K562 (cell line): ENCODE measurements around the gene SMAD4. TPM values are rescaled to one million over a fixed set of nuclear protein-coding genes. Genes with fewer than 3 reads are reported as not detected.

Experiments
- BACH1 ChIP-seq: fragments of 200-800 bp; sonication (Bioruptor generic); IDR thresholded peaks from 2 replicates; pipeline ENCODE4 v1.6.1; 2016; ENCODE audit warnings: missing genetic modification characterization, missing compliant biosample characterization
- C11orf30 ChIP-seq: fragments of 450-650 bp; IDR thresholded peaks from 2 replicates; pipeline ENCODE4 v1.6.1; 2016; ENCODE audit warnings: low read depth, mild to moderate bottlenecking
- CCNT2 ChIP-seq: IDR thresholded peaks from 2 replicates; pipeline ENCODE4 v1.6.1; 2011; ENCODE audit warnings: borderline replicate concordance, low read depth, mild to moderate bottlenecking, moderate library complexity, mixed read lengths, low read length; ENCODE audit not compliant: insufficient read length; ENCODE audit errors: extremely low read depth
- DLX4 ChIP-seq: fragments of 250-450 bp; sonication (Bioruptor Pico); IDR thresholded peaks from 2 replicates; pipeline ENCODE4 v1.6.1; 2021; ENCODE audit warnings: mild to moderate bottlenecking
- MAFF ChIP-seq: IDR thresholded peaks from 2 replicates; pipeline ENCODE4 v1.6.1; 2012; ENCODE audit warnings: low read length, improper control_type of control experiment
- MAFG ChIP-seq: fragments of 450-650 bp; conservative IDR thresholded peaks from 2 replicates; pipeline ENCODE4 v1.6.1; 2016; ENCODE audit warnings: missing genetic modification characterization, missing compliant biosample characterization
- MAFK ChIP-seq: IDR thresholded peaks from 2 replicates; pipeline ENCODE4 v1.6.1; 2011; ENCODE audit warnings: low read length, improper control_type of control experiment
- NFE2L1 ChIP-seq: fragments of 450-650 bp; IDR thresholded peaks from 2 replicates; pipeline ENCODE4 v1.6.1; 2016; ENCODE audit warnings: missing genetic modification characterization, low read depth, mild to moderate bottlenecking, missing compliant biosample characterization, moderate library complexity, borderline replicate concordance
- PHF8 ChIP-seq: fragments of 200-600 bp; sonication (generic); IDR thresholded peaks from 2 replicates; pipeline ENCODE4 v1.6.1; 2012; ENCODE audit warnings: mixed run types, mild to moderate bottlenecking, inconsistent platforms, low read length, moderate library complexity, borderline replicate concordance
- PKNOX1 ChIP-seq: fragments of 450-650 bp; IDR thresholded peaks from 2 replicates; pipeline ENCODE4 v1.6.1; 2016
- POLR2B ChIP-seq: fragments of 450-650 bp; IDR thresholded peaks from 2 replicates; pipeline ENCODE4 v1.6.1; 2018; ENCODE audit warnings: low read depth; ENCODE audit not compliant: partially characterized antibody
- PRDM10 ChIP-seq: fragments of 450-650 bp; IDR thresholded peaks from 2 replicates; pipeline ENCODE4 v1.6.1; 2018; ENCODE audit not compliant: partially characterized antibody
- SMARCC2 ChIP-seq: fragments of 450-650 bp; IDR thresholded peaks from 2 replicates; pipeline ENCODE4 v1.6.1; 2017; ENCODE audit warnings: antibody characterized with exemption, moderate library complexity, mild to moderate bottlenecking, low read depth
- STAT6 ChIP-seq: sonication (generic); formaldehyde crosslinking; IDR thresholded peaks from 2 replicates; pipeline ENCODE4 v1.8.1; 2023; ENCODE audit warnings: mild to moderate bottlenecking, missing genetic modification reagents
- SUPT5H ChIP-seq: fragments of 450-650 bp; IDR thresholded peaks from 2 replicates; pipeline ENCODE4 v1.6.1; 2016
- TRIM24 ChIP-seq, 2 experiments: fragments of 450-650 bp; IDR thresholded peaks; 2 replicates each; pipeline ENCODE4 v1.6.1; 2016
- ZNF12 ChIP-seq: sonication (generic); formaldehyde crosslinking; IDR thresholded peaks from 2 replicates; pipeline ENCODE4 v1.4.0; 2020; ENCODE audit warnings: mild to moderate bottlenecking, missing genetic modification reagents
- ZNF217 ChIP-seq: sonication (generic); formaldehyde crosslinking; IDR thresholded peaks from 2 replicates; pipeline ENCODE4 v1.8.0; 2022; ENCODE audit warnings: mild to moderate bottlenecking, missing genetic modification reagents
- ZNF280A ChIP-seq: fragments of 450-650 bp; IDR thresholded peaks from 2 replicates; pipeline ENCODE4 v1.6.1; 2018; ENCODE audit warnings: mild to moderate bottlenecking, low read depth; ENCODE audit not compliant: partially characterized antibody
- ZNF316 ChIP-seq: fragments of 450-650 bp; IDR thresholded peaks from 2 replicates; pipeline ENCODE4 v1.6.1; 2016
- ZNF79 ChIP-seq: fragments of 250-450 bp; sonication (Bioruptor Pico); IDR thresholded peaks from 2 replicates; pipeline ENCODE4 v1.4.0; 2020; ENCODE audit warnings: low read depth, mild to moderate bottlenecking, moderate library complexity
- polyA plus RNA-seq, 8 experiments: library from polyadenylated mRNA; depleted of rRNA in 4 of 8; stranded (reverse) in 5 of 8; unstranded in 3 of 8; fragments of >200 nt; fragmentation: Nextera tagmentation in 2 of 8; fragmentation: Illumina TruSeq in 1 of 8; extraction: Ambion mirVana in 2 of 8; extraction: Trizol in 1 of 8; gene quantifications; 2 replicates each; pipeline versions ENCODE4 v1.2.1 to v1.2.3, GENCODE V29; 2011 to 2014; ENCODE audit warnings: inconsistent platforms in 1 of 8, missing spikeins in 1 of 8
- total RNA-seq, 7 experiments: library from RNA; depleted of rRNA in 6 of 7; stranded (reverse); fragments of >200 nt in 6 of 7; fragmentation: Illumina TruSeq in 2 of 7; extraction: Trizol in 2 of 7; gene quantifications; 2 replicates each; pipeline versions ENCODE4 v1.2.1 to v1.2.3, GENCODE V29; 2011 to 2021; ENCODE audit warnings: low replicate concordance in 1 of 7

The SMAD4 gene
- total and polyA plus RNA-seq, 9 of the 15 experiments (the other 6 are each of a cell fraction or from before 2014, with no cell fraction given) = 5.7 to 55.0 (median 39.4) TPM

- TF ChIP-seq SMARCC2 (no peak), ZNF316 (peak; percentile 93), STAT6 (CRISPR knock-in tag) (no peak), NFE2L1 (tag) (peak; percentile 73; the same call in 1 of the 2 replicates), PKNOX1 (no peak), MAFG (peak; percentile 94), BACH1 (tag) (peak; percentile 54; the same call in 1 of the 2 replicates), POLR2B (no peak), MAFK (peak; percentile 72), DLX4 (CRISPR knock-in tag) (no peak), ZNF280A (no peak), SUPT5H (no peak), TRIM24 (IDR thresholded peaks at IDR 0.05) (no peak), C11orf30 (peak; percentile 80), ZNF12 (CRISPR knock-in tag) (no peak), CCNT2 (no peak), ZNF217 (CRISPR knock-in tag) (no peak), PRDM10 (no peak), PHF8 (no peak), MAFF (peak; percentile 75), ZNF79 (no peak)
Measured at GRCh38 chr18:51098513-51098912, 68.5 kb downstream of the SMAD4 start (continued).
